Astrocyte (in vitro differentiated cells and primary cell): Measurements from ENCODE around the gene CCDC78. TPM values are rescaled to one million over a fixed set of nuclear protein-coding genes. Genes with fewer than 3 reads are reported as not detected.

Source experiments
- DNase-seq: peaks from one replicate; pipeline ENCODE4 v3.0.0-alpha.2; 2010; ENCODE audit warnings: low read depth
- FAIRE-seq: peaks from 2 replicates; lab custom pipeline; 2011; peaks lifted over from hg19 to GRCh38; lab: Jason Lieb, UNC
- H2AFZ ChIP-seq: 2 replicates; pipeline ENCODE4 v1.6.0; 2012; ENCODE audit warnings: low read depth, low read length, inconsistent platforms
- H3K27ac ChIP-seq: 2 replicates; pipeline ENCODE4 v1.5.1; 2011; ENCODE audit warnings: low read depth, low read length, inconsistent platforms
- H3K27me3 ChIP-seq: 2 replicates; pipeline ENCODE4 v1.6.0; 2011; ENCODE audit warnings: low read length, inconsistent platforms; ENCODE audit not compliant: insufficient read depth
- H3K36me3 ChIP-seq: 2 replicates; pipeline ENCODE4 v1.5.1; 2011; ENCODE audit warnings: low read length, inconsistent platforms; ENCODE audit not compliant: insufficient read depth
- H3K4me1 ChIP-seq: 2 replicates; pipeline ENCODE4 v1.5.1; 2011; ENCODE audit warnings: low read length, inconsistent platforms; ENCODE audit not compliant: insufficient read depth
- H3K4me2 ChIP-seq: 2 replicates; pipeline ENCODE4 v1.6.0; 2012; ENCODE audit warnings: low read length, inconsistent platforms
- H3K4me3 ChIP-seq: 2 replicates; pipeline ENCODE4 v1.5.1; 2011; ENCODE audit warnings: low read depth, mild to moderate bottlenecking, low read length, inconsistent platforms; ENCODE audit not compliant: insufficient read depth
- H3K79me2 ChIP-seq: 2 replicates; pipeline ENCODE4 v1.6.0; 2012; ENCODE audit warnings: mild to moderate bottlenecking, low read length, inconsistent platforms; ENCODE audit not compliant: insufficient read depth
- H3K9ac ChIP-seq: 2 replicates; pipeline ENCODE4 v1.6.0; 2012; ENCODE audit warnings: mild to moderate bottlenecking, low read length, inconsistent platforms
- H3K9me3 ChIP-seq: 2 replicates; pipeline ENCODE4 v1.5.1; 2012; ENCODE audit warnings: low read depth, mild to moderate bottlenecking, low read length, inconsistent platforms; ENCODE audit not compliant: insufficient read depth
- H4K20me1 ChIP-seq: 2 replicates; pipeline ENCODE4 v1.6.0; 2012; ENCODE audit warnings: low read length, inconsistent platforms; ENCODE audit not compliant: insufficient read depth
- H3K27ac Mint-ChIP-seq: one replicate; pipeline ENCODE4 v1.8.0; 2021; ENCODE audit warnings: mild to moderate bottlenecking, mixed read lengths; ENCODE audit not compliant: unreplicated experiment
- H3K27me3 Mint-ChIP-seq: one replicate; pipeline ENCODE4 v1.8.0; 2021; ENCODE audit warnings: low read depth, mixed read lengths; ENCODE audit not compliant: unreplicated experiment
- H3K36me3 Mint-ChIP-seq: one replicate; pipeline ENCODE4 v1.8.0; 2021; ENCODE audit warnings: low read depth, mixed read lengths; ENCODE audit not compliant: unreplicated experiment
- H3K4me1 Mint-ChIP-seq: one replicate; pipeline ENCODE4 v1.8.0; 2021; ENCODE audit warnings: low read depth, mixed read lengths; ENCODE audit not compliant: unreplicated experiment
- H3K4me3 Mint-ChIP-seq: one replicate; pipeline ENCODE4 v1.8.0; 2021; ENCODE audit warnings: mild to moderate bottlenecking, moderate library complexity, mixed read lengths; ENCODE audit not compliant: unreplicated experiment
- H3K9me3 Mint-ChIP-seq: one replicate; pipeline ENCODE4 v1.8.0; 2021; ENCODE audit warnings: mild to moderate bottlenecking, mixed read lengths; ENCODE audit not compliant: unreplicated experiment
- CTCF ChIP-seq: IDR thresholded peaks from 2 replicates; pipeline ENCODE4 v1.5.1; 2011; ENCODE audit warnings: low read depth, mild to moderate bottlenecking, inconsistent platforms, low read length, moderate library complexity; ENCODE audit not compliant: insufficient read depth
- EZH2 ChIP-seq: IDR thresholded peaks from 2 replicates; pipeline ENCODE4 v1.6.1; 2012; ENCODE audit warnings: mild to moderate bottlenecking, low read length, inconsistent platforms; ENCODE audit not compliant: insufficient read depth
- total RNA-seq: library from RNA; stranded (reverse); gene quantifications from 2 replicates; pipeline ENCODE4 v1.2.1, GENCODE V29; 2021

The CCDC78 gene
- total RNA-seq, 1 donor from 2014 or later, result 4.7 TPM

- Mint-ChIP-seq H3K4me3 (peak overlapping the region; percentile 80), H3K27me3 (no peaks in the 10 kb centered on the region), H3K9me3 (no peaks in the 10 kb centered on the region), H3K36me3 (no peaks in the 10 kb centered on the region), H3K27ac (no peak overlapping the region), H3K4me1 (peaks cover 7% of the 10 kb centered on the region)
- H3K27me3 ChIP-seq, result no peaks in the 10 kb centered on the region
- H3K9ac ChIP-seq, result peak overlapping the region; percentile 52
- no peak for TF ChIP-seq CTCF
- TF ChIP-seq EZH2, result no peak
- H2AFZ ChIP-seq, result peak overlapping the region; percentile 60
- peaks cover 7% of the 10 kb centered on the region for H3K79me2 ChIP-seq
- H3K9me3 ChIP-seq, result no peaks in the 10 kb centered on the region
- H3K36me3 ChIP-seq, result no peaks in the 10 kb centered on the region
- no peak overlapping the region for H3K27ac ChIP-seq
- FAIRE-seq, result no peak
- H3K4me1 ChIP-seq, result peaks cover 29% of the 10 kb centered on the region
- DNase-seq, result no peak
- peak overlapping the region; percentile 90 for H3K4me2 ChIP-seq
- peak overlapping the region; percentile 54 for H3K4me3 ChIP-seq
- peaks cover 37% of the 10 kb centered on the region for H4K20me1 ChIP-seq
Measured at GRCh38 chr16:715477-716199, 10.6 kb downstream of the CCDC78 start.

- Histone ChIP-seq H2AFZ (peak within 1 kb of the TSS; percentile 60), H3K9me3 (no peaks in the 10 kb centered on the region), H3K27me3 (no peaks in the 10 kb centered on the region), H3K9ac (peak within 1 kb of the TSS; percentile 52), H3K36me3 (no peaks in the 10 kb centered on the region), H3K4me2 (peak within 1 kb of the TSS; percentile 90), H4K20me1 (peaks cover 34% of the 10 kb centered on the region), H3K4me1 (peaks cover 29% of the 10 kb centered on the region), H3K4me3 (peak within 1 kb of the TSS; percentile 54), H3K27ac (no peak within 1 kb of the TSS), H3K79me2 (peaks cover 7% of the 10 kb centered on the region)
- Mint-ChIP-seq H3K4me3 (peak within 1 kb of the TSS; percentile 80), H3K27me3 (no peaks in the 10 kb centered on the region), H3K27ac (peak within 1 kb of the TSS; percentile 58), H3K4me1 (peaks cover 7% of the 10 kb centered on the region), H3K36me3 (no peaks in the 10 kb centered on the region), H3K9me3 (no peaks in the 10 kb centered on the region)
- DNase-seq (peak; percentile 65), FAIRE-seq (no peak)
- TF ChIP-seq CTCF, result no peak
- TF ChIP-seq EZH2, result no peak
Measured at GRCh38 chr16:714558-715476, 11.4 kb downstream of the CCDC78 start, which contains the start of gene METRN. Gene METRN, plus strand, starts transcription at chr16:715118. Its CDS starts 172 bp downstream, at chr16:715290.
